ENCODE data around the gene TRMT2B. TPM values are rescaled to one million over a fixed set of nuclear protein-coding genes. Genes with fewer than 3 reads are reported as not detected.
"Not testable (repeated sequence)": the region's sequence is repeated elsewhere in the genome, so short reads cannot be mapped to it uniquely, and the experiment has no call there.

Gene TRMT2B
- total and polyA plus RNA-seq, 4 donors = 6.3 to 19.6 (median 10.7) TPM

GRCh38 chrX:101078716-101079598, 27.0 kb upstream of the TRMT2B start, which contains the start of gene TMEM35A:
TMEM35A (plus strand) TSS chrX:101078879; CDS start chrX:101079003, 124 bp downstream.
- ATAC-seq (ENCODE audit: low FRiP score) = peak; percentile 74
- Histone ChIP-seq H3K36me3 (ENCODE audit: control insufficient read depth in 1 of 2, insufficient read depth in 2 of 2, low read length in 1 of 2) (no peaks in the 10 kb centered on the region), H3K4me3 (ENCODE audit: low read length in 2 of 2) (peak within 1 kb of the TSS; percentile 50 to 63), H3K27me3 (ENCODE audit: control insufficient read depth in 1 of 2, insufficient read depth in 2 of 2, low read length in 1 of 2) (no peaks in the 10 kb centered on the region), H3K9me3 (ENCODE audit: control insufficient read depth, low read length) (no peaks in the 10 kb centered on the region), H3K27ac (ENCODE audit: low read depth in 1 of 2, low read length in 2 of 2) (peak within 1 kb of the TSS in 1 of 2 donors; percentile 44), H3K4me1 (ENCODE audit: control insufficient read depth in 1 of 2, insufficient read depth in 2 of 2, low read length in 2 of 2) (no peaks in the 10 kb centered on the region)
- DNase-seq = no peak
- 1 to 16% methylated on average over 23 of the region's 23 CpGs for WGBS, 2 donors
- intact Hi-C loops (cut with DNase I) = no loop called here

DNA sequence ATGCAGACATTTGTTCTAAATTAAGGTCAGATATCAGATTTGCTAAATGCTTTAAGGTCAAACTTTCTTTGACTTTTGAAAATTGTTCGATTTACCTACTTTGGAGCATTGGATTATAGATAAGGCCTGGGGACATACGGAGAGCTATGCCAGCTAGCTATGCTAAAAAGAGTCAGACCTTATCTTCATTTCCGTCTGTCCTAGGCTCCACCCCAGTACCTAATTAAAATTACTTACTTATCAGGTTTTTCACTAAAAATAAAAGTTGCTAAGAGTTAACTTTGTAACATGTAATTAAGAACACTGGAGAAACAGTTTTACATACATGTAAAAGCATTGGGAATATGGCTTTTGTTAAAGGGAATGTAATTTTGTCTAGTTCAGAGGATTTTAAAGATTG, 19.7 kb upstream of the TRMT2B start:
- DNase-seq (no peak), ATAC-seq (ENCODE audit: low FRiP score) (no peak)
- WGBS, 2 donors = 64 to 68% methylated on average over 3 of the region's 3 CpGs
- intact Hi-C loops (cut with DNase I) = no loop called here
- H3K27me3 ChIP-seq (ENCODE audit: control insufficient read depth in 1 of 2, insufficient read depth in 2 of 2, low read length in 1 of 2) = no peaks in the 10 kb centered on the region
- no peaks in the 10 kb centered on the region for H3K4me1 ChIP-seq (ENCODE audit: control insufficient read depth in 1 of 2, insufficient read depth in 2 of 2, low read length in 2 of 2)
- H3K9me3 ChIP-seq (ENCODE audit: control insufficient read depth, low read length) = no peaks in the 10 kb centered on the region
- H3K4me3 ChIP-seq (ENCODE audit: low read length in 2 of 2) = no peak overlapping the region
- no peak overlapping the region for H3K27ac ChIP-seq (ENCODE audit: low read depth in 1 of 2, low read length in 2 of 2)
- no peaks in the 10 kb centered on the region for H3K36me3 ChIP-seq (ENCODE audit: control insufficient read depth in 1 of 2, insufficient read depth in 2 of 2, low read length in 1 of 2)

- Histone ChIP-seq H3K9me3 (ENCODE audit: control insufficient read depth, low read length) (no peaks in the 10 kb centered on the region), H3K27ac (ENCODE audit: low read depth in 1 of 2, low read length in 2 of 2) (no peak overlapping the region), H3K4me1 (ENCODE audit: control insufficient read depth in 1 of 2, insufficient read depth in 2 of 2, low read length in 2 of 2) (no peaks in the 10 kb centered on the region), H3K4me3 (ENCODE audit: low read length in 2 of 2) (no peak overlapping the region), H3K27me3 (ENCODE audit: control insufficient read depth in 1 of 2, insufficient read depth in 2 of 2, low read length in 1 of 2) (no peaks in the 10 kb centered on the region), H3K36me3 (ENCODE audit: control insufficient read depth in 1 of 2, insufficient read depth in 2 of 2, low read length in 1 of 2) (no peaks in the 10 kb centered on the region)
- DNase-seq = no peak
- intact Hi-C loops (cut with DNase I) = no loop called here
- no peak for ATAC-seq (ENCODE audit: low FRiP score)
Observed at GRCh38 chrX:101062176-101062575, 10.3 kb upstream of the TRMT2B start.

DNA sequence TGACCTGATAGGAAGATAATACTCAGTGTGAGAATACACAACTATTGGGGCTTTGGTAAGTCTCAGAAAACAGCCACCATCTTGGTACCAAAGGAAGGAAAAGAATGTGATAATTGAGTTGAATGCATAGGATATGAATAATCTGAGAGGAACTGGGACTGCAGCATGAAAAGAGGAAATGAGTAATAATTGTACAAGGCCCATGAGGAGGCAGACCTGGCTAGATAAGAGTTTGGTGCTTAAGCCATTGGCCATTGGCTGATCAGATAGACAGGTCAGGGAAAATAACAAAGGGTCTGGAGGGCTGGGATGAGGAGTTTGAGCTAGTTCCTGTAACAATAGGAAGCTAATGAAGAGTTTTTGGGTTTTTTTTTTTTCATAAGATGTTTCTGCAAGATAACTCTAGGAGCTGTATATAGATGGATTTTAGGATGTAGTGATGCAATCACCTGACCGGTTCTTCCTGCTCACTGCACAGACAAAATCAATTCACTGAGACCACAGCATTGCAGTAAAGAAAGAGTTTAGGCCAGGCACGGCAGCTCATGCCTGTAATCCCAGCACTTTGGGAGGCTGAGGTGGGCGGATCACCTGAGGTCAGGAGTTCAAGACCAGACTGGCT, 5.3 kb upstream of the TRMT2B start:
- Histone ChIP-seq H3K27me3 (ENCODE audit: control insufficient read depth in 1 of 2, insufficient read depth in 2 of 2, low read length in 1 of 2) (no peaks in the 10 kb centered on the region), H3K9me3 (ENCODE audit: control insufficient read depth, low read length) (no peaks in the 10 kb centered on the region), H3K27ac (ENCODE audit: low read depth in 1 of 2, low read length in 2 of 2) (no peak overlapping the region), H3K4me1 (ENCODE audit: control insufficient read depth in 1 of 2, insufficient read depth in 2 of 2, low read length in 2 of 2) (no peaks in the 10 kb centered on the region), H3K4me3 (ENCODE audit: low read length in 2 of 2) (no peak overlapping the region), H3K36me3 (ENCODE audit: control insufficient read depth in 1 of 2, insufficient read depth in 2 of 2, low read length in 1 of 2) (no peaks in the 10 kb centered on the region)
- intact Hi-C loops (cut with DNase I) = no loop called here
- DNase-seq (no peak), ATAC-seq (ENCODE audit: low FRiP score) (no peak)
- WGBS, 2 donors = 84 to 93% methylated on average over 3 of the region's 3 CpGs

DNA sequence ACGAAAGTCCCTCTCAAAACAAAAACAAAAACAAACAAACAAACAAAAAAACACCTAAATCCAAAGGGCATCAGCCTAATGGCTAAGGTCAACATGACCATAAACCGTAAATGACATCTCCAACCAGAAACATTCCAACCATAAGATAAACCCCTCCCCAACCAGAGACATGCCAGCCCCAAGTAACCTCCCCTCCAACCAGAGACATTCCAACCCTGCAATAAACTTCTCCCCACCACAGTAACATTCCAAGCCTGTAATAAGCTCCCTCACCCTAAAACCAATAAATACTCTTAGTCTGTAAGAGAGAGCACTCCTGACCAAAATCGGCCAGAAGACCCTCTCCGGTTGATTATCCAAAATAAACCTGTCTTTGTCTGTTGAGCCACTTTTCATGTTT, 4.6 kb upstream of the TRMT2B start:
- intact Hi-C loops (cut with DNase I); ATAC-seq (ENCODE audit: low FRiP score); H3K27ac ChIP-seq (ENCODE audit: low read depth in 1 of 2, low read length in 2 of 2); H3K4me3 ChIP-seq (ENCODE audit: low read length in 2 of 2); DNase-seq; H3K9me3 ChIP-seq (ENCODE audit: control insufficient read depth, low read length); H3K4me1 ChIP-seq (ENCODE audit: control insufficient read depth in 1 of 2, insufficient read depth in 2 of 2, low read length in 2 of 2); H3K36me3 ChIP-seq (ENCODE audit: control insufficient read depth in 1 of 2, insufficient read depth in 2 of 2, low read length in 1 of 2); H3K27me3 ChIP-seq (ENCODE audit: control insufficient read depth in 1 of 2, insufficient read depth in 2 of 2, low read length in 1 of 2): not testable (repeated sequence)
- 90 to 92% methylated on average over 4 of the region's 4 CpGs for WGBS, 2 donors

- WGBS, 2 donors = 7 to 45% methylated on average over 5 of the region's 5 CpGs
- no peak for ATAC-seq (ENCODE audit: low FRiP score)
- H3K9me3 ChIP-seq (ENCODE audit: control insufficient read depth, low read length) = no peaks in the 10 kb centered on the region
- peak overlapping the region in 1 of 2 donors; percentile 73 for H3K27ac ChIP-seq (ENCODE audit: low read depth in 1 of 2, low read length in 2 of 2)
- no peaks in the 10 kb centered on the region for H3K36me3 ChIP-seq (ENCODE audit: control insufficient read depth in 1 of 2, insufficient read depth in 2 of 2, low read length in 1 of 2)
- intact Hi-C loops (cut with DNase I) = loop anchor here (5.0 kb wide), 2 partner anchors 46 to 156 kb away; partner anchors contain the start of gene CENPI (in 2 of the 2)
- no peaks in the 10 kb centered on the region for H3K4me1 ChIP-seq (ENCODE audit: control insufficient read depth in 1 of 2, insufficient read depth in 2 of 2, low read length in 2 of 2)
- no peak for DNase-seq
- H3K27me3 ChIP-seq (ENCODE audit: control insufficient read depth in 1 of 2, insufficient read depth in 2 of 2, low read length in 1 of 2) = no peaks in the 10 kb centered on the region
- peak overlapping the region; percentile 60 for H3K4me3 ChIP-seq (ENCODE audit: low read length in 2 of 2)
Observed at GRCh38 chrX:101051153-101051548, 760 bp downstream of the TRMT2B start.

DNA sequence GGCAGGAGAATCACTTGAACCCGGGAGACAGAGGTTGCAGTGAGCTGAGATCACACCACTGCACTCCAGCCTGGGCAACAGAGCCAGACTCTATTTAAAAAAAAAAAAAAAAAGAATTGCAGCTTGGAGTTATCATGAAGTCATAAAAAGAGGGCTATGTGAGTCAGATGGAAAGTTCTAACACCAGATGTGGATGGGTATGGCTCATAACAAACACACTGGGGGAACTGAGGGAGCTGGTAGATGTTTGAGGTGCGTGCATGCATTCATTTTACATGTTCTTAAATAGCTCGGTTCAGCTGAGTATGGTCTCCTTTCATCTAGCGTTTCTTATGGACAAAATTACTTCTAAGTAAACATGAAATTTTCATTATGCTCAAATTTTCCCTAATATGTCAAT, 11.7 kb downstream of the TRMT2B start:
- Histone ChIP-seq H3K9me3 (ENCODE audit: control insufficient read depth, low read length) (no peaks in the 10 kb centered on the region), H3K27ac (ENCODE audit: low read depth in 1 of 2, low read length in 2 of 2) (no peak overlapping the region), H3K4me1 (ENCODE audit: control insufficient read depth in 1 of 2, insufficient read depth in 2 of 2, low read length in 2 of 2) (no peaks in the 10 kb centered on the region), H3K4me3 (ENCODE audit: low read length in 2 of 2) (no peak overlapping the region), H3K27me3 (ENCODE audit: control insufficient read depth in 1 of 2, insufficient read depth in 2 of 2, low read length in 1 of 2) (no peaks in the 10 kb centered on the region), H3K36me3 (ENCODE audit: control insufficient read depth in 1 of 2, insufficient read depth in 2 of 2, low read length in 1 of 2) (no peaks in the 10 kb centered on the region)
- DNase-seq = no peak
- intact Hi-C loops (cut with DNase I) = no loop called here
- WGBS, 2 donors = 75 to 95% methylated on average over 4 of the region's 4 CpGs
- no peak for ATAC-seq (ENCODE audit: low FRiP score)

GRCh38 chrX:101037231-101037630, 14.7 kb downstream of the TRMT2B start:
- Histone ChIP-seq H3K27me3 (ENCODE audit: control insufficient read depth in 1 of 2, insufficient read depth in 2 of 2, low read length in 1 of 2) (no peaks in the 10 kb centered on the region), H3K4me1 (ENCODE audit: control insufficient read depth in 1 of 2, insufficient read depth in 2 of 2, low read length in 2 of 2) (no peaks in the 10 kb centered on the region), H3K27ac (ENCODE audit: low read depth in 1 of 2, low read length in 2 of 2) (no peak overlapping the region), H3K9me3 (ENCODE audit: control insufficient read depth, low read length) (no peaks in the 10 kb centered on the region), H3K4me3 (ENCODE audit: low read length in 2 of 2) (no peak overlapping the region), H3K36me3 (ENCODE audit: control insufficient read depth in 1 of 2, insufficient read depth in 2 of 2, low read length in 1 of 2) (no peaks in the 10 kb centered on the region)
- no peak for ATAC-seq (ENCODE audit: low FRiP score)
- no peak for DNase-seq
- intact Hi-C loops (cut with DNase I) = no loop called here

DNA sequence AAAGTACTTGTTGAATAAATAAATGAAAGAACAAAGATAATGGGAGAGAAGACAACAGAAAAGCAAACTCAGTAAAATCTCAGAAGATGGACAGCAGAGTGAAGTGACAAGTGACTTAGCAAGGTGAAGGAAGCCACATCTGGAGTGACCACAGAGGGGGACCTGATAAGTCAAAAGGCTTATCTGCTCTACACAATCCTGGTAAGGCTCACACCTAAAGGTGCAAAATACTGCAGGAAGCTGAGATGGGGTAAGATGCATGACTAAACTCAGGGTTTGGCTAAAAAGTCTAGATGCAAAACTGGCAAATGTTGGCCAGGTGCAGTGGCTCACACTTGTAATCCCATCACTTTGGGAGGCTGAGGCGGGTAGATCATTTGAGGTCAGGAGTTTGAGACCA, 22.2 kb downstream of the TRMT2B start:
- intact Hi-C loops (cut with DNase I) = no loop called here
- H3K27me3 ChIP-seq (ENCODE audit: control insufficient read depth in 1 of 2, insufficient read depth in 2 of 2, low read length in 1 of 2) = no peaks in the 10 kb centered on the region
- no peak overlapping the region for H3K27ac ChIP-seq (ENCODE audit: low read depth in 1 of 2, low read length in 2 of 2)
- ATAC-seq (ENCODE audit: low FRiP score) (no peak), DNase-seq (no peak)
- no peaks in the 10 kb centered on the region for H3K4me1 ChIP-seq (ENCODE audit: control insufficient read depth in 1 of 2, insufficient read depth in 2 of 2, low read length in 2 of 2)
- no peaks in the 10 kb centered on the region for H3K36me3 ChIP-seq (ENCODE audit: control insufficient read depth in 1 of 2, insufficient read depth in 2 of 2, low read length in 1 of 2)
- no peak overlapping the region for H3K4me3 ChIP-seq (ENCODE audit: low read length in 2 of 2)
- WGBS, 2 donors = 81 to 97% methylated on average over 1 of the region's 1 CpG
- H3K9me3 ChIP-seq (ENCODE audit: control insufficient read depth, low read length) = no peaks in the 10 kb centered on the region
